NCI-H1694 (cell line): ENCODE results near the gene TNFRSF14.

Experiments used
- DNase-seq: peaks from one replicate; lab custom pipeline; 2025; lab: John Stamatoyannopoulos, UW

Gene TNFRSF14

DNA sequence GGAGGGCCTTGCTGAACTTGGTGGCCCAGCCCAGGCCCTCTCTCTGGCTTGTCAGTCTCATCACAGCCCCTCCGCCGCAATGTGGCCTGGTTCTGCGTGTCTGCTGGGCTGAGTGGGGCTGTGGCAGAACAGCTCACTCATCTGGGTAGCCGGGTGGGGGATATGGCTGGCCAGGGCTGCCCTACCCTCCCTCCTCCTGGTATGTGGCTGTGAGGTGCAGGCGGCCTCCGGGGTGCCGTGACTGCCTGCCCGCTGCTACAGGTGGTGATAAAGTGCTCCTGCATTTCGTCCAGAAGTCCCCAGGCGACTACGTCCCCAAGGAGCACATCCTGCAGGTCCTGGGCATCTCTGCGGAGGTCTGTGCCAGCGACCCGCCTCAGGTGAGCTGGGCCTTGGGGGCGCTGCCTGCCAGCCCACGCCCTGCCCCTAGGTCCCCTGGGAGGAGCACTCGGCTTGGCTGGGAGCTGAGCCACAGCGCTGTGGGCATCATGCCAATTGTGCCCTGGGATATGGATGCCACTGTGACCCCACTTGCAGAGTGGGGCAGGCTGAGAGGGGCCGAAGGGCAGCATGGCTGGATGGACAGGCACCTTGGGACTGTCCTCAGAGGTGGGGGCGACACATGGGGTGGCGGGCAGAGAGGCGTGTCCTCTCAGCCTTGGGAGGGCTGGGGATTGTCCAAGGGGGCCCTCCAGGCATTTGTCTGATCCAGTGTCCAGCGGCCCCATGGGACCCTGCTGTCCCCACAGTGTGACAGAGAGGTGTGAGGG is 32.7 kb downstream of the TNFRSF14 start:
- no peak for DNase-seq

GRCh38 chr1:2589431-2590232 is 33.5 kb downstream of the TNFRSF14 start:
- DNase-seq = no peak

GRCh38 chr1:2590233-2591141 is 34.3 kb downstream of the TNFRSF14 start:
- DNase-seq = no peak

DNA sequence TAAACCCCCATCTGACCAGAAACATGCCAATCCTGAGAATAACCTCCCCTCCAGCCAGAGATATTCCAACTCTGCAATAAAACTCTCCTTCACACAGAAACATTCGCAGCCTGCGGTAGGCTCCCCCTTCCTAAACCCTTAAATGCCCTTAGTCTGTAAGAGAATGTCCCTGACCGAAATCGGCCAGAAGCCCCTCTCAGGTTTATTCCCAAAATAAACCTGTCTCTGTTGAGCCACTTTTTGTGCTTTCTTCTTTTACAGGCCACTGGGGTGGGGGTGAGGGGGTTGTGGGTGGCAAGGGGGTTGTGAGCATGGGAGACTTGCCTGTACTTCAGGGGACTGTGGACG is 35.0 kb downstream of the TNFRSF14 start:
- no peak for DNase-seq

DNA sequence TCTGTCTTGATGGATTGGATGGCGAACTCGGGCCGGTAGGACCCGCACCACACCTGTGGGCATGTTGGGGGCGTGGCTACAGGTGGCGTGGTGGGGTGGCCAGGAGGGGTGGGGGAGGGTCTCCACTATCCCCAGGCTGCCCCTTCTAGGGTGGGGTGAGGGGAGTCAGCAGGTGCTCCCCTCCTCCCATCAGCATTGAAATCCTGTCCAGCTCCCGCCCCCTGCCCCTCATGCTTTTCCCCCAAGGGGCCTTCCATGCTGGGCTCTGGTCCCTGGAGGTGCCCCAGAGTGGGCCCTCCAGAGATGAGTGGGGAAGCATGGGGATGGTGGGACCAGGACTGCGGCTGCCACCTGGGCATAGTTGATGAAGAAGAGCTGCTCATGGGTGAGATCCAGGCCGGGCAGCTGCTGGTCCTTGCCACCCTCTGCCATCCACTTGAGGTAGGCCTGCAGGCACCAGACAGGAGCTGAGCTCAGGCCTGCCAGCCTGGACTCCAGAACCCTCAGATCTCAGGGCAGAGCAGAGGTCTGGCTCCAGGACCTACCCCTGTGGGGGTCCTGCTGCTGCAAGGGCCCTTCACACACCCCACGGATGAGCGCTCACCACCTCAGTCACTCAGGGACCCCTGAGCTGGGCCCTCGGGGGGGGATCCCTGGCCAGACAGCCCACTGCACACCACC is 35.5 kb downstream of the TNFRSF14 start:
- no peak for DNase-seq

GRCh38 chr1:2592672-2593071 is 36.5 kb downstream of the TNFRSF14 start:
- DNase-seq = no peak

DNA sequence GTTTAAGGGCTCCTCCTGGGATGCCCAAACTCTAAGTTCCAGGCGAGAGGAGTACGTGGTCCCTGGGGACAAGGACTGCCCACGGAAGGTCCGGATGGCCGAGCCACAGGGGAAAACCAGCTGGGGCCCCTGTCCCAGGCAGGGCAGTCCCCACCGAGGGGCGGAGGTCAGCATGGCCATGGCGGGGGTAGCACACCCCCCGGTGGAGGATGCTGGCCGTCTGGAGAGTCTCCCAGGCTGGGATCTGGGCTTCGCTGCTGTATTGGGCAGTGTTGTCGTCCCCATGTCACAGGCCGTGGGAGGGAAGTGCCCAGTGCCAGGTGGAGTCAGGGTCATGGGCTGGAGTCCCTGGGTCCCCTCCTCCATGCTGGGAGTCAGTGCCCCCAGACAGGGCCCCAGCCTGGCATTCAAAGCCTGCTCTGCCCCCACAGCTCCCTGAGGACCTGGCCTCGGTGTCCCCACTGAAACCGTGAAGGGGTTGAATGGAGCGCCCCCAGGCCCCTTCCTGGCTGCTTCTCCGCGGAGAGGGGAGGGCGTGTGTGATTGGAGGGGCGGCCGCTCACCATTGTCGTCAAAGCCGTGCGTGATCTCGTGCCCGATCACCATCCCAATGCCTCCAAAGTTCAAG is 37.2 kb downstream of the TNFRSF14 start:
- DNase-seq = no peak

DNA sequence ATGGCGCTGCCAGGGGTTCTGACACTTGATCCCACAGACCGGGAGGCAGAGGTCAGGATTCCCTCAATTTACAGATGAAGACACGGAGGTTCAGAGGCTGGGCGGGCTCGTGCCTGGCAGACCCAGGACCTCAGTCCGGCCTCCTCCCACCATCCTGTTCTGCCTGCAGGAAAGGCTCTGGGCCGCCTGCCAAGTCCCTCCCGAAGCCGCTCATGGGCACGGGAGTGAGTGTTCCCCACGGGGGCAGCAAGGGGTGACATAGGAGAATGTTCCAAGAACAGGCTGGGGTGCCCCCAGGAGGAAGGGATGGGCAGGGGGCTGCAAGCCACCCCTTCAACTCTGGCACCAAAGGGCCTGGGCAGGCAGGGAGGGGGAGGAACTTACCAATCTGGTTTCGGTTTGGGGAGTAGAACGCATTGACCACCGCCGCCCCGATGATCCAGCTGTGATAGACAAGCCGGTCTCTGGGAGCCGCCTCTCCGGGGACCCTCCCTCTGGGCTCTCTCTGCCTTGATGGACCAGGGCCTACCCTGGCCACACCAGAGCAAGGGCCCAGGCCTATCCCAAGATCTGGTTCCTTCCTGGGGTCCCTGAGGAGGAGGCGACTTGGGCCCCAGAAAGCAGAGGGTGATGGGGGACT is 38.0 kb downstream of the TNFRSF14 start:
- no peak for DNase-seq

- no peak for DNase-seq
Measured at GRCh38 chr1:2594641-2595131, 38.5 kb downstream of the TNFRSF14 start.

- no peak for DNase-seq
Measured at GRCh38 chr1:2595261-2595811, 39.2 kb downstream of the TNFRSF14 start.

DNA sequence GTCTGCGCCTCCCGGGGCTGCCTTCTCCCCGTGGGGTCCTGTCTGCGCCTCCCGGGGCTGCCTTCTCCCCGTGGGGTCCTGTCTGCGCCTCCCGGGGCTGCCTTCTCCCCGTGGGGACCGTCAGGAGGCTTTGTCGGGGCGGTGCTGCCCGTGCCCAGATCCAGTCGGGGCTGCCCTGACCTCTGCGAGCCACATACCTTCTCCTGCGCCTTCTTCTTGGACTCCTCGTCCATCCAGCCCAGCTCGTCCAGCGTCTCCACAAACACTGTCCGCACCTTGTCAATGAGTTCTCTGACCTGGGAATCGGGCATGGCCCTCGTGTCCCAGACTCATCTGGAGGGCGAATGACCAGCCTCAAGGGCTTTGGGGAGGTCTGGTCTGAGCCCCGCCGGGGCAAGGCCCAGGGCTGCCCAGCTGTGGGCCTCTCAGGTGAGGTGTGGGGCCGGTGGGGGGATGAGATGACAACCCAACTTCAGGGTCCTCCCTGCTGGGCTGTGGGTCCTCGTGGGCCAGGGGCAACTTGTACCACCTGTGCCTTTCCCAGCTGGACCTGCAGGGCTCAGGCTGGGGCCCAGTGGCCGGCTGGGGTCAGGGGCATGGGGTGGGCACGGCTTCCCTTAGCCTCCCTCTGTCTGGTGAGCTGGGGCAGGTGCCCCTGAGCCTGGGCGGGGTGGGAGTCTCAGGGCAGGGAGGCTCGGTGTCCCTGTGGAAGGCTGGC is 39.8 kb downstream of the TNFRSF14 start:
- DNase-seq = no peak

DNA sequence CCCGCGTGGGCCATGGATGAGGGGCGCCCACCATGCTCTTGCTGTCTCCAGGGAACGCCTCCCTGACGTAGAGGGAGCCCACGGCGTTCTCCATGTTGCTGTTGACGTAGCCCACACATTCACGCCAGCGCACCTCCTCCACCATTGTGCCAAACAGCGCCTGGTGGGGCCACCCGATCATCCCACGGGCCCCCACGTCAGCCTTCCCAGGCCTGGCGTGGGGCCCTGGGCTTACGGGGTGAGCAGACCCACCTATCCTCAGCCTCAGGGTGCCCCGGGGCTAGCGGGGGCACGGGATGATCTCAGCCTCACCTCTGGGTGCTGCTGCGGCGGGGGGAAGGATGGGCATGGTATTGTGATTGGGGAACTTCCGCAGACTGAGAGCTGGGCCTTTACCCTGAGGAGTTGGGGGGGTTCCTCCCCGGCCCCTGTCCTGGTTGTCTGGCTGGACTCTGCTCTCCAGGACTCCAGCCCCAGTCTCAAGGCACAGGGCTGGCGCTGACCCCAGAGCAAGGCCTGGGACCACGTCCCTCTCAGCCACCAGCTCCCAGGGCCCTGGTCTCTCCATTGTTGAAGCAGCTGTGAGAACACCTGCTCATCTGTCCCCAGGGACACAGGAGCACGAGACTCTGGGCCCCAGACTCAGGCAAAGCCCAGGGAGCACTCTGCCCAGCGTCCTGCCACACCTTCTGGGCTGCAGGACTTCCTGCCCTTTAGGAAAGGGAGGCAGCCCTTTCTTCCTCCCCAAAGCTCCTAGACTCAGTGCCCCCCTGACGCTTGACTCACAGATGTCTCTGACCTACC is 40.6 kb downstream of the TNFRSF14 start:
- DNase-seq = no peak

GRCh38 chr1:2597441-2598328 is 41.5 kb downstream of the TNFRSF14 start:
- no peak for DNase-seq

DNA sequence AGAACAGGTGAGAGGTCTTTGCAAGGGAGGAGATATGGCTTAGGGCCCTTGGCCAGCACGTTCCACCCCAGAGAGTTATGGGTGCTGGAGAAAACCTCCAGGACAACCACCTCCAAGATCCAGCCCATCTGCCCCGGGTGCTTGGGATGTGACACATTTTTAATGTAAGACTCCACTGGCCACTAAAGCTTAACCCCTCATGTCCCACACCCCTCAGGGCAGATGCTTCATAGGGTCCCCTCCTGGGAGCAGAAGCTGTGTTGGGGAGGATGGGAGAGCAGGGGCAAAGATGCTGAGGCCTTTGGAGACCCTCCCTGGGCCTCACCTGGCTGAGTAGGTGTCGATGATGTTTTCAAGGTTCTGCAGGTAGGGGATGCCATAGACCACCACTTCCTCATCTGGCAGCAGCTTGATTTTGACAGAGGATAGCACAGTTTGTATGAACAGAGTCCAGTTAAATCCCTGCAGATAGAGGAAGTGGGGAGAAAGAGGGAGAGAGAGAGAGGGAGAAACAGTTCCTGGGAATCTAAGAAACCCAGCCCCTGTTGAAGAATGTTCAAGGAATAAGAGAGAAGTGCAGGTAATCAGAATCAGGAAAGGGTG is 42.3 kb downstream of the TNFRSF14 start:
- no peak for DNase-seq

DNA sequence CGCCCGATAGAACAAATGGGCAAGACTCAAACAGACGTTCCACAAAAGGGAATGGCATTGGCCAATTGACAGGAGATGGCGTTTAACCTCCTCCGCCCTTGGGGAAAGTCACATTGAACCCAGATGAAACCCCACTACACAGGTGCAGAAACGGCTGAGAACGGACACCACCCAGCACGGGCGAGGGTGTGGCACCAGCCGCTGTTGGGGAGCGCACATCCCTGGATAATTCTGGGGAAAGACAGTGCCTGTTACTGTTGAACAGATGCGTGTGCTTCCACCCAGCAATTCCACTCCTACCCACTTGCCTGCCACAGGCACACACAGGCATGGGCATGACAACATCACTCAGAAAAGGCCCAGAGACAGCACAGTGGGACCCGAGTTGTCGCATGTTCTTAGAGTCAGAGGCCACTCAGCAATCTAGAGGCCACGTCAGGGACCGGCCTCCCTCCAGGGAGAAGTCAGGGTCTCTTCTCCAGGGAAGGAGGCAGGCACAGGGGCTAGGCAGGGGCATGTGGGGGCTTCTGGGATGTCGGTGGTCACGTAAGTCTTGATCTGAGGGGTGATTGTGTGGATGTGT is 45.6 kb downstream of the TNFRSF14 start:
- DNase-seq = no peak

DNA sequence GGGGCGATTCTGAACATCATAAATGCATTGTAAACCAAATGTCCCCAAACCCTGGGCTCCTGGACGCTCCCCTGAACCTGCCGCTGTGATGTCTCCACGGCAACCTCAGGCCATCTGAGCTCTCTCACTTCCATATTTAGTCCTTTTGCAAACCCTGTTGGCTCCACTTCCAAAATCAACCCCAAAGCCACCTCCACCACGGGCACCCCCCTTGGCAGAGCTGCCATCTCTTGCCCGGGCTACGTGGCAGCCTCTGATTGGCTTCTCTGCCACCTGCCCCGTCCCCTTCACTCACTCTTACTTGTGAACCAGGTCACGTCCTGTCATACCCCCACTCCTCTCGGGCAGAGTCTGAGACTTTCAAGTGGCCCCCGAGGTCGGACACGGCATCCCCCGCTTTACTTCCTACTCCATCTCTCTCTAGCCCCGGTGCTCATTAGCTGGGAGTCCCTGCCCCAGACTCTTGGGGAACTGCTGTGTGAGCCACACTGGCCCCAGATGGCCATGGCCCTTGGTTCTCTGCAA is 46.2 kb downstream of the TNFRSF14 start:
- DNase-seq = no peak
